GM18519 (cell line): ENCODE data around the gene SRGAP2B.
"Not testable (repeated sequence)": the region's sequence is repeated elsewhere in the genome, so short reads cannot be mapped to it uniquely, and the experiment has no call there.

ENCODE experiments used
- ATAC-seq: cut with Tn5 transposase; IDR thresholded peaks from one replicate; pipeline ENCODE4 v1.9.1; 2021; ENCODE audit warnings: mild to moderate bottlenecking, moderate library complexity; ENCODE audit not compliant: unreplicated experiment, low FRiP score

SRGAP2B gene

DNA sequence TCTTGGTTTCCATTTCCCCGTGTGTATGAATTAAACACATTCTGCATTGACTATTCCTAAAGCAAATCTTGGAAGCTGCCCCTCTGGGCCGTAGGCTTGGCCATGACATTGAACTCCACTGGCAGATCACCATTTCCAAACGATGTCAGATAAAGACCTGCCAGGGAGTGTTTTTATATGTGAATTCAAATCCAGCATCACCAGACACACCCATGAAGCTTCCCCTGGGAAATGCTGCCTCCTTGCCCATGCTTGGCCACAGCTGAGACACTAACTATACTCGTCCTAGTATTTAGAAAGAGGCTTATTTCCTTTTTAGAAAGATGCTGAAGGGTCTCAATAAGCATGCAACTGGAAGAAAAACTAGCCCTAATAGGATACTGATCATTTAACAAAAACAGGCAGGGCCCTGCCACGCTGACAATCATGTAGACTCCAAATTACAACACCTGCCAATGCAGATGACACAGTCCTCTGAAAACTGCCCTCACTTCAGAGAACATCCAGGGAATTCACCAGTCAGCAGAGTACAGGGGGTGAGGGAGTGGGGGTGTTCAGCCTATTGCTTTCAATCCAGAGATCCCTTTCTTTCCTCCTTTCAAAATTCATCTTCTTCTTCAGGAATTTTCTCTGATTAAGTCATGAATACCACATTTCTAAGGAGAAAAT is 94.9 kb downstream of the SRGAP2B start:
- not testable (repeated sequence) for ATAC-seq

DNA sequence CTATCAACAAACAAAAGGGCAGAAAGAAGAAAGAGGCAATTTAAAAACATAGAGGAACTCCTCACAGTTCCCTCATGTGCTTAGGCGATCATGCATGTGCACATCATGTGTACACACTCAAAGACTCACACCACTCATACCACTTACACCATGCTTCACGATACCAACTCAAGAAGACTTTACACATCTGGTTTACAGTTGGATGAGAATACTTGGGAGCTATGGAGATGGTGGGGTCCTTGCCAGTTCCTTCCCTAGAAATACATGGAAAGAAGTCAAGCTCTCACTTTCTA is 96.2 kb downstream of the SRGAP2B start:
- ATAC-seq, result not testable (repeated sequence)

DNA sequence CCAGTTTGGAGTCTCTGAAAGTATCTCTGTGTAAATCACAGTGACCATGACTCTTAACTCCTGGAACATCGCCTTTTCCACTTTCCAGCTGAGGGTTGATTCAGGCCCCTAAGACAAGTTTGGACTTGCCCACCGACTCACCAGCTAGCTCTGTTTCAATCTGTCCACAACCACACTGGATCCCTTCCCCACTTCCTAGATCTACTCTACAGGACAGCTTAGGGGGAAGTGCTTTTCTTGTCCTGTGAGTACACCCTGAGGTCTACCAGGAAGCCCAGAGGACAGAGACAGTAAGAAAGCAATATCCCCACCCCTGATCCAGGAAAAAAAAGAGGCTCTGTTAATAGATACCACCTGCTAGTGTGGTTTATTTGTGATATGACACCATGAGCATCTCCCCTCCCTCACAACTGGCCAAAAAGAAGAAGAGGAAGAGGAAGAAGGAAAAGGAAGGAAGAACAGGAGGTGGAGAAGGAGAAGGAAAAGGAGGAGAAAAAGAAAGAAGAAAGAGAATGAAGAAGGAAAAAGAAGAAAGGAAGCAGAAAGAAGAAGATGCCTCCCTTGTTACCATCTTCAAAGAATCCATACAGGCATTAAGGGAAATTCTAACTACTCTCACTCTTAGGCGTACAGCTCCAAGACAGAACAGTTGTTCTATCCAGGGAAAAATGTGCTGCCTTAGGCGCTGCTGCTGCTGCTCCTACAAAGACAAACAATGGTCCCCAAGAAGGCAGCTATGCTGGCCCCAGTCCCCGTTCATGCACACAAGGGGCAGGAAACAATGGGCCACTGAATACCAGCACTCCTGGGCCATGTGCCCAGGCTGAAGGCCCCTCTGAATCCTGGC is 96.8 kb downstream of the SRGAP2B start:
- ATAC-seq, result not testable (repeated sequence)

DNA sequence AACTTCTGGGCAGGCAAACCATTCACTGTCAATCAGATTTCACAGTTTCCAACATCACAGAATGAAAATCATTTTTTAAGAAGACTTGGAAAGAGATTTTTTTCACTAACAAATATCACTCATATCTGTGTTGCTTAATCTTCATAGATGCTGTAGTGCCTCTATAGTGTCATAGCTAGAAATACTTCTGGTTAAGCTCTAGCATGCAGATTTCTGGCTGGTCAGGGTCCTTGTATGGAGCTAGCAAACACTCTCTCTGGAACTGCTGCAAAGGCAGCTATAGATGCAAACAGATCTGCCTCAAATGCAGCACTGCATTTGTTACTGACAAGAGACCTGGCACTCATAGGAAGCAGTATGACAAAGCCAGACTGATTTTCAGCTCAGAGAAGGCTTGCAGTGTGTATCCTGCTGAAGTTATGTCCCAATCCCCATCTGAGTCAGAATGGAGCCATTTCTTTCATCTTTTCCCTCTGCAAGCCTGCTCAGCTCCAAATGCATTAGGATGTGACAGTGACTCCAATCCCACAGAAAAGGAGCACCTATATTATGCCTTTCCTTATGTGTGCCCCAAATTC is 99.2 kb downstream of the SRGAP2B start:
- not testable (repeated sequence) for ATAC-seq

DNA sequence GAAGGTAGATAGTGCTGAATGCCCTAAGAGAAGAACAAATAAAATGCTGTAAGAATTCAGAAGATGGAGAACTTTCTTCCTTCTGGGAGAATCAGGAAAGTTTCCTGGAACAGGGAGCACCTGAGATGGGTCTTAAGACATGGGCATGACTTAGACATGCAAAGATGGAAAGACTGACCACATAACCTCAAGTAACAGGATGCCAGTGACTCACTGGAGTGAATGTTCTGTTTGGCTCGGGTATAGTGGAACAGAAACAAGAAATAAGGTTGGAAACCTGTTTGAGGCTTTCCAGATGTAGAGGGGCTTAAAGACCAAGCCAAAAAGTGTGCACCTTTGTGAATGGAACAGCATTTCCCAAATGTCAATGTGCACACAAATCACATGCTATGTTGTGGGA is 102.2 kb downstream of the SRGAP2B start:
- not testable (repeated sequence) for ATAC-seq

DNA sequence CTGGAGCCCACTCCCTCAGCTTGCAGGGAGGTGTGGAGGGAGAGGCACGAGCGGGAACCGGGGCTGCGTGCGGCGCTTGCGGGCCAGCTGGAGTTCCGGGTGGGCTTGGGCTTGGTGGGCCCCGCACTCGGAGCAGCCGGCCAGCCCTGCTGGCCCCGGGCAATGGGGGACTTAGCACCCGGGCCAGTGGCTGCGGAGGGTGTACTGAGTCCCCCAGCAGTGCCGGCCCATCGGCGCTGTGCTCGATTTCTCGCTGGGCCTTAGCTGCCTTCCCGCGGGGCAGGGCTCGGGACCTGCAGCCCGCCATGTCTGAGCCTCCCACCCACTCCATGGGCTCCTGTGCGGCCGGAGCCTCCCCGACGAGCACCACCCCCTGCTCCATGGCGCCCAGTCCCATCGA is 104.5 kb downstream of the SRGAP2B start:
- ATAC-seq, result not testable (repeated sequence)

DNA sequence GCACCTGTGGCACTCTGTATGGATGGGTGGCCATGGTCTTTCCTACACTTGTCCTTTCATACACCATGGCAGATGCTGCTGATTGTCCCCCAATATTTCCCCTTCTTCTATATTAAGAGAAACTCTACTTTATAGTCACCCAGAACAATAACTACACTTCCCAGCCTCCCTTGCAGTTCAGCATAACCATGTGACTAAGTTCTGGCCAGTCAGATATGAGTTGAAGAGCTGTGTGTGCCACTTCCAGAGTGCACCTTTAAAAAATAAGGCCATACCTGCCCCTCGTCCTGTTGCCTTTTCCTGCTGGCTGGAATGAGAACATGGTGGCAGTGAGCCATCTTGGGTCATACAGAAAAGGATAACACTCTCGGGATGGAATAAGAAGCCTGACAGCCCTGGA is 108.0 kb downstream of the SRGAP2B start:
- not testable (repeated sequence) for ATAC-seq

DNA sequence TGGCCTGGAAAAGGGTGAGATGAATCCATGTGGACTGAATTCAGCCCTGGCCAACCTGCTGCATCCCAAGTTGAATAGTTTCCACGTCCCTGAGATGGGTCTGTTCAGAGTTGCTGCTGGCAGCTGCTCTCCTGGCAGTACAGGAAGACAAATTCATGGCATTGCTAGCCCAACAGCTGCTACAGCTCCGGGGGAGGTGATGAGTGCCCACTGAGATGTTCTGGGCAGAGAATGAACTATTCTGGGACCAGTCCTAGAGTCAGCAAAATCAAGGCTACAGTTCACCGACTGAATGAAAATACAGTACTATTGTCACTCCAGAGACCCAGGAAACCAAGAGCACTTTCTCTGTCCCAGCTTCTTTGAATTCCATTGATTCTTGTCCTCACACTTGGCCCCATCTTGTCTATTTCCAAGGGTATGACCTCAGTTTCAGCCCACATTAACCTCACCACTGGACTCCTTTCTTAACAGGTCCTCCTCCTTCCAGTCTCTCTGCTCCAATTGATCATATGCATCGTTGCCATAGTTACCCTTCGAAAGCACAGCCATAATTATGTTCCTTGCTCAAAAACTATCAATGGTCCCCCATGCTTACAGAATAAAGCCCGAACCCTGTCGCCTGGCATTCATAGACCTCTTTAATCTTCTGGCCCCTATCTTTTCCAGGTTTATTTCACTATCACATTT is 108.8 kb downstream of the SRGAP2B start:
- not testable (repeated sequence) for ATAC-seq

DNA sequence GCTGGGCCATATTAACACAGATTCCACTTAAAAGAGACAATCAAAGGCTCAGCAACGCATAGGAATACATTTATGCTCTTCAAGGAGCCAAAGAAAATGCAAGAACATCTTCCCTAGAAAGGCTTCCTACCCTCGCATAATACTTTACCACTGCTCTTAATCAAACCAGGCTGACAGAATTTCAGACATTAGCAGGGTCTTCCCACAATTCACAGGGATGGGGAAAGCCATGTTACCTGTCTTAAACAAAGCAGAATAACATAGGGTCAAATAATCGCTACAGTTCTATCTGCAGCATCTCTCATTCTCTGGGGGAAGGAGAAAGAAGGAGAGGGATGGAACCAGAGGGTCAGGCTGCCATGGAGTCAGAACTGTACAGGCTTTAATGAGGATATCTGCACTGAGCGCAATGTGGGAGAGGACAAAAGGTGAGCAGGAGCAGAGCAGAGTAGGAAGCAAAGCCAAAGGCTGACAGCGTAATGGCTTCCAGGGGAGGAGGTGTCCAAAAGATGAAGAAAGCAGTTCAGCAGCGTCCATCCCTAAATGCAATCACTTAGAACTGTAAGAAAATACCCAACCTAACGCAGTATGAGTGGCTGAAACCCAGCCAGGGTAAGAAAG is 109.5 kb downstream of the SRGAP2B start:
- ATAC-seq, result not testable (repeated sequence)

DNA sequence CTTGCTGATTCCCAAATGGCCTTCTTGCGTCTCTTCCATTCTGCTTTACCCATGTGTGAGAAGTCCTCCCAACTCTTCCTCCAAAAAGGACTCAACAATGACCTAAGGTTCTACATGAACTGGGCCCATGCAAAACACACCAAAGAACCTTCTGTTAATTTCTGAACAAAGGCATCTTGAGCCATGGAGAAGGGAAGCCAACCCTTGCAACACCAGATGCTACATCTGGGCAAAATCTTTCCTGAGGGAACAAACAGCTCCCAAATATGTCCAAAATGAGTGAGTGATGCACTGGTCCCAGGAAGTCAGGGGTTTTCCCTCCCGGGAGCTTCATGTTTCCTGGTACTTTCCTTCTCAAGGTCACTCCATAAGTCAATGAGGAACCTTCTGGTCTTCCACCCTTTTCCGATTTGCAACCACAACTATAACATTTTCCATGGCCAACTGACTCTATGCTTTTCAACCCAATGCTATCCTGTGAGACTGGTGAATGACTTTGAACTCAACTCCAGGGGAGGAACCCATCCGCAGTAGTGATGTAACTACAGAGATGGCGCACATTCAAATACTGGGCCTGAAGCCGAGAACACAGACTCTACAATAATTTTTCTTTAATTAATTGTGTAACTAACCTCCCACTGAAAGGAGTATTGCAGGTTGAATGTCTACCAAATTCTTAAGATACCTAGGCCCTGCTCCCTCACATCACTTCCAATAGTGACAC is 112.2 kb downstream of the SRGAP2B start:
- ATAC-seq, result not testable (repeated sequence)

DNA sequence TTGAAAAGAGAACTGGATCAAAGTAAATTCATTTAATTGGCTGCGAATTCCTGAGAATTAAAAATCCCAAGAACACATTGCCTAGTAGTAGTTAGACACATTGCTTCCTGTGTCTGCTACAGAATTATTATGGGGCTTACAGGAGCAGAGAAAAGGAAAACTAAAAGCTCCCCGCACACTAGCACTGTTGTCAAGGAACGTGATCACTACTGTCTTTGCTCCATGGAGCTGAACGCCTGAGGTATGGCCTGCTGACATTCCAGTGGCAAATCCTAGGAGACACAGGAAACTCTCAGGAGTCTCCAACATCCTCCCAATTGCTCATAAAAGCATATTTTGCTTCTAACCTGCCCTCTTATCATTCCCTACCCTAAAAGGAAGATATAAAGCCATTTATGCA is 114.0 kb downstream of the SRGAP2B start:
- not testable (repeated sequence) for ATAC-seq

DNA sequence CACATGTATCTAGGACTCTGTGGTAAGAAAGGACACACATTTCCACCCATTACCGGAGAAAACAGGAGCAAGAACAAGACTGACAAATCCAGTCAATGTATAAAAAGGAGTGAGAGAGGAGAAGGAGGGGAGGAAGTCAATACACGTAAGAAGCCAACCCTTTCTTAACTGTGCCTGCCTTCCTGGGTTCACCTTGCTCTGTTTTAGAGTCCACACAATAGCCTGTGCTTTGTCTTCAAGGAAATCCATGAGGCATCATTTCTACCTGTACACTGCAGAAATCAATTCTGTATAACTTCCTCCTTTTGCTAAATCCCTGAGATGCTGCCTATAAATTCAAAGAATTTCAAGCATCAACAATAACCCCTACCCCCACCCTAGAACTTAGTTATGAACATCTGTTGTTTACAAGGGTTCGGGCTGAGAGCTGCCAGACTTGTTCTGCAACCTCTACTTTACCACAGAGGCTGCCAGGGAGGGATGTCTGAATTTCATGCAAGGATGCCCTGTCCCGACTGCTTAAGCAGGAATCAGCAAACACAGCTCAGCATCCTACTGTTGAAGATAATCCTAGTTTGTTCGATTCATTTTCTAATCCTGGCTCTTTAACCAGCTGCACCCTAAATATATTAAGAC is 115.0 kb downstream of the SRGAP2B start:
- ATAC-seq, result not testable (repeated sequence)

DNA sequence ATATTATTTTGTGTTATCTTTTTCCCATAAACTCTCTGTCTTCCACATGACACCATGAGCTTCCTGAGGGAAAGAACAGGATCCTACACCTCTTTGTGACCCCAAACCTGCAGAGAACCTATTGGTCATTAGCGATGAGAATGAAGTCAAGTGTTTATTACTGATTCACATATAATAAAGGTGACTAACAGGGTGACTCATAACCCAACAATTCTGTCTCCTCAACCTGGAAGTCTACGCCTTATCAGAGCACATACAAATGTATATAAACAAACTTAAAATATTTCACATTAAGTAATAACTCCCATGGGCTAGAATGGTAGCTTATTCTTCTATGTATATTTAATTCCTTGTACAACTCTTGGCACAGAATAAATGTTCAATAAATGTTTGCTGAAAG is 117.3 kb downstream of the SRGAP2B start:
- not testable (repeated sequence) for ATAC-seq

DNA sequence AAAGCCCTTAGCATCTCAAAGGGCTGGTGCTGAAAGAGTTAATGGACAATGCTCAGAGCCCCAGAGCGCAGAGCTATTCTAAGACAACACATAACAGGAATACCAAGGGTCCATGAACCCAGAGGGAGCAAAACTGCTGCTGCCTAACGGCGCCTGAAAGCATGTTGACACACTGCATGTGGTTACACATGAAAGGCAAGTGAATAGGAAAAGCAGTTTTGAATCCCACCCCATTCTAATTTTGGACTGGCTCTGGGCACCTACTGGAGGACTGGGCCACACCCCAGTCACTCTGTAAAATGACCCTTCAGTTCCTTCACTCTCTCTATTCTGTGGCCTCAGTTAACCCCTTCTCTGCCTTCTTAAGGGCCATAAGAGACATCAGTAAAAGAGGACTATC is 123.2 kb downstream of the SRGAP2B start:
- ATAC-seq, result not testable (repeated sequence)

DNA sequence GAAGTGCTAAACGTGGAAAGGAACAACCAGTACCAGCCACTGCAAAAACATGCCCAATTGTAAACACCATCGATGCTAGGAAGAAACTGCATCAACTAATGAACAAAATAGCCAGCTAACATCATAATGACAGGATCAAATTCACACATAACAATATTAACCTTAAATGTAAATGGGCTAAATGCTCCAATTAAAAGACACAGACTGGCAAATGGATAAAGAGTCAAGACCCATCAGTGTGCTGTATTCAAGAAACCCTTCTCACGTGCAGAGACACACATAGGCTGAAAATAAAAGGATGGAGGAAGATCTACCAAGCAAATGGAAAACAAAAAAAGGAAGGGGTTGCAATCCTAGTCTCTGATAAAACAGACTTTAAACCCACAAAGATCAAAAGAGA is 128.6 kb downstream of the SRGAP2B start:
- ATAC-seq, result not testable (repeated sequence)

DNA sequence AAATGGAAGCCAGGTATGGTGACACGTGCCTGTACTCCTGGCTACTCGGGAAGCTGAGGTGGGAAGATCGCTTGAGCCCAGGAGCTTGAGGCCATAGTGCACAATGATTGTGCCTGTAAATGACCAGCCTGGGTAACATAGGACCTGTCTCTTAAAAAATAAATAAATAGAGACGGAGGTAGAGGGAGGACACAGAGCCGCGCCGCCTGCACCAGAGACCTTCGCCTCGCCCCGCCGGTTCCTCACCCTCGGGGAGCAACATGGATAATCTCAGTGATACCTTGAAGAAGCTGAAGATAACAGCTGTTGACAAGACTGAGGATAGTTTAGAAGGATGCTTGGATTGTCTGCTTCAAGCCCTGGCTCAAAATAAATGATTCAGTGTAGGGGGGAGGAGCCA is 130.4 kb downstream of the SRGAP2B start:
- not testable (repeated sequence) for ATAC-seq

DNA sequence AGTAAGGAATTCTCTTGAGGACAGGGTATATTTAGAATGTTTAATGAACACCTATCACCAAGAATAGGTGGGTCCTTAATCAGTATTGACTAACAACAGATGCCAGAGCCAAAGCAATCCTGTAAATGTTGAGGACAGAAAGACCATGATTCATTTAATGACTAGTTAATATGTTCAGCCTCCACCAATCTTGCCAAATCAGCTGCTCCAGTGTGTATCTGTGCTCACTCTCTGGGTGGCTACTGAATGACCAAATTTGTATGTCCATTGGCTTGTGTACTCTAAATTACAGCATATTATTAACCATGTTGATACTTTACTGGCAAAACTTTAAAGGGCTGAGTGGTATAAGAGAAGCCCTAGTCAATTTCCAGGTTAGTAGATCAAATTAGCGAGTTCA is 130.9 kb downstream of the SRGAP2B start:
- not testable (repeated sequence) for ATAC-seq

DNA sequence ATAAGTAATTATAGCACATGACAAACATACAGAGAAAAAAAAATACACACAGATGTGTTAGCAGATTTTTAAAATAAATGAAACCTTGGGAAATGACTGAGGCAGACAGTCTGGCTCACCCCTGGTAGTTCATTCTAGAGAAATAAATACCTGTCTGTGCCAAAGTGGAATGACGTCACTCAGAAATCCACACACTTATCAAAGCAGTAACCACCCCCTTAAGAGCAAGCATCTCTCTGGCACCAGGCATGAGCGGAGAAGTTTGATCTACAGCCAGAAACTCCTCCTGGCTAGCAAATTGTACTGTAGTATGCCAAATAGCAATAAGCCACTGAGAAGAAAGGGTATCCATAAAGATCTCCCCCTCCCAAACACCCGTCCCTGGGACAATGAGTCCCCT is 131.6 kb downstream of the SRGAP2B start:
- not testable (repeated sequence) for ATAC-seq
